ENCODE results near the gene PINLYP.

PINLYP gene

DNA sequence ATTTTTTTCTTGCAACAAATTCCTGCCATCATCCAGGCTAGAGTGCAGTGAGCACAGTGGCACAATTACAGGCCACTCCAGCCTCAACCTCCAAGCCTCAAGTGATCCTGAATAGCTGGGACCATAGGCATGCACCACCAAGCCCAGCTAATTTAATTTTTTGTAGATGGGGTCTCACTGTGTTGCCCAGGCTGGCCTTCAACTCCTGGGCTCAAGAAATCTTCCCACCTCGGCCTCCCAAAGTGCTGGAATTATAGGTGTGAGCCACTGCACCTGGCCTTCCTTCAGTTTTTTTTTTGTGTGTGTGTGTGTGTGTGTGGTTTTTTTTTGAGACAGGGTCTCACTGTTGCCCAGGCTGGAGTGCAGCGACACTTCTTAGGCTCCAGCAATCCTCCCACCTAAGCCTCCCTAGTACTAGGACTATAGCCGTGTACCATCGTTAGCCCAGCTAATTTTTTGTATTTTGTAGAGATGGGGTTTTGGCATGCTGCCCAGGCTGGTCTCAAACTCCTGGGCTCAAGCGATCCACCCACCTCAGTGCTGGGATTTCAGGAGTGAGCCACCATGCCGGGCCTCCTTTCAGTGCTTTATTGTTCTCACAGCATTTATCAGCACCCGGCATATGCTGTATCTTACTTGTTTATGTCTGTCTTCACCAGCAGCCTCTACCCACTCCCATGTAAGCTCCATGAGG lies 30.4 kb downstream of the PINLYP start:
- no peak overlapping the region for H3K4me3 ChIP-seq (ENCODE audit: low read depth, low read length)
- TF ChIP-seq, protein P1, sequence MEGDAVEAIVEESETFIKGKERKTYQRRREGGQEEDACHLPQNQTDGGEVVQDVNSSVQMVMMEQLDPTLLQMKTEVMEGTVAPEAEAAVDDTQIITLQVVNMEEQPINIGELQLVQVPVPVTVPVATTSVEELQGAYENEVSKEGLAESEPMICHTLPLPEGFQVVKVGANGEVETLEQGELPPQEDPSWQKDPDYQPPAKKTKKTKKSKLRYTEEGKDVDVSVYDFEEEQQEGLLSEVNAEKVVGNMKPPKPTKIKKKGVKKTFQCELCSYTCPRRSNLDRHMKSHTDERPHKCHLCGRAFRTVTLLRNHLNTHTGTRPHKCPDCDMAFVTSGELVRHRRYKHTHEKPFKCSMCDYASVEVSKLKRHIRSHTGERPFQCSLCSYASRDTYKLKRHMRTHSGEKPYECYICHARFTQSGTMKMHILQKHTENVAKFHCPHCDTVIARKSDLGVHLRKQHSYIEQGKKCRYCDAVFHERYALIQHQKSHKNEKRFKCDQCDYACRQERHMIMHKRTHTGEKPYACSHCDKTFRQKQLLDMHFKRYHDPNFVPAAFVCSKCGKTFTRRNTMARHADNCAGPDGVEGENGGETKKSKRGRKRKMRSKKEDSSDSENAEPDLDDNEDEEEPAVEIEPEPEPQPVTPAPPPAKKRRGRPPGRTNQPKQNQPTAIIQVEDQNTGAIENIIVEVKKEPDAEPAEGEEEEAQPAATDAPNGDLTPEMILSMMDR (IDR thresholded peaks at IDR 0.05; ENCODE audit: low read depth, low read length) = no peak
- no peak for TF ChIP-seq MYC (IDR thresholded peaks at IDR 0.05; ENCODE audit: low read depth, low read length)
- no peak for TF ChIP-seq POLR2A (IDR thresholded peaks at IDR 0.05; ENCODE audit: extremely low read depth, insufficient read length)
- no peak for TF ChIP-seq MAX (IDR thresholded peaks at IDR 0.05; ENCODE audit: low read depth, low read length)
- no peak for DNase-seq (ENCODE audit: low read depth)

DNA sequence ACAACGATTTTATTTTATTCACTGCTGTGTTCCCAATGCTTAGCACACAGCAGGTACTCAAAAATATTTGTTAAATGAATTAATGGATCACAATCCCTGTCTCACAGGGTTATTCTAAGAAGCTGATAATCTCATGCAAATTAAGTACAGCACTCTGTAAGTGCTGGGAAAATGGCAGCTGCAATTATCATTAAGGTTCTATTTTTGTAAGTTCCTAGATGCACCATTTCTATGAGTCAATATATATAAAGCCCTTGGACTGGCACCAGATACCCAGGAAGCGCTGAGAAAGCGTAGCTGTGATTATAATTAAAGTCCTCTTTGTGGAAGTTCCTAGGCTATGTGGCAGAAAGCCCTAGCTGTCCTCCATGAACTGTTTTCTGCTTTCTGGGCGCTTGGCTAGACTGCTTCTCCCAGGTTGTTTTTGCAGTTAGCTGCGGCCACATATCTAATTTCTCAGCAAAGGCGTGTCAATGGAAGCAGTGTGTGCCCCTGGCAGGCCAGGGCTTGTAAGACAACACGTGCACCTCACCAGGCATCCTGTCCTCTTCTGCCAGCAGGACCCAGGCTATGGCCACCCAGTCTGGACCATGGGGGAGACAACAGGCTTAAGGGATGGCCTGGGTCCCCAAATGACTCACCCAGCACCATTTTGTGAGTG lies 31.1 kb downstream of the PINLYP start:
- no peak for DNase-seq (ENCODE audit: low read depth)
- H3K4me3 ChIP-seq (ENCODE audit: low read depth, low read length) = no peak overlapping the region
- no peak for TF ChIP-seq MAX (IDR thresholded peaks at IDR 0.05; ENCODE audit: low read depth, low read length)

DNA sequence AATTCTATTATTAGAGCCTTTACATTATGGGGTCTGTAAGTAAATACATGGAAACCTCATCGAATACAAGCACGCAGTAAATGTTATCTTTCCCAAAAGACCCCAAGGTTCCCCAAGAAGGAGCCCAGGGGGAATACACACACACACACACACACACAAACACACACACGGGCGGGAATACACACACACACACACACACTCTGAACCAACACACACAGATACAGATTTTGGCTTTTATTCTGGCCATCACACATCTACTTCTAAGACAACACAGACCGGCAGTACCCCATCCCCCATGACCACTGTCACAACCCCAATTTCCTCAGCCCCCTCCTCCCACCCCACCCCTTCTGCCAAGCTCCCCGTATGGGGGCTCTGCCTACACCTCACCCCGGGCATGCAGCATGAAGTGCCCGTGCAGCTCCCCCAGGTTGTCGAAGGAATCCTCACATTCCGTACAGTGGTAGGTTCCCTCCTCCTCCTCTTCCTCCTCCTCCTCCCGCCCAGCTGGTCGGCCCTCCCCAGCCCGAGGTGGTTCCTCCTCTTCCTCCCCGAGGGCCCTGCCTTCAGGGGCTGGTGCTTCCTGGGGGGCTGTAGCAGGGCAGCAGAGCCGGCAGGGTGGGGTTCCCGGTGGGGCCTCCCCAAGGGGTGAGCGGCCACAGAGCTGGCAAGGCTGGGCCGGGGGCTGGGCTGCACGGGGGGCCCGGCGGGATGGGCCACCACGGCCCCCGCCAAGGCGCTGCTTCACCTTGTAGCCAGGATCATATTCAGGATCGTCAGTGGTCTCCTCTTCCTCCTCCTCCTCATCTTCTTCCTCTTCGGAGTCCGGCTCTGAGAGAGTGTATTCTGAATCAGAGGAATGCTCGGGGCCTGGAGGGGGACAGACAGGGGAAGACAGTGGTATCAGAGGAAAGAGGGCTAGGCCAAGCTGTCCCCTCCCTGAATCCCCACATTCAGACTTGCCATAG lies 31.9 kb downstream of the PINLYP start:
- TF ChIP-seq, protein P1 (IDR thresholded peaks at IDR 0.05; ENCODE audit: low read depth, low read length) = no peak
- TF ChIP-seq MAX (IDR thresholded peaks at IDR 0.05; ENCODE audit: low read depth, low read length) (no peak), MYC (IDR thresholded peaks at IDR 0.05; ENCODE audit: low read depth, low read length) (no peak), POLR2A (IDR thresholded peaks at IDR 0.05; ENCODE audit: extremely low read depth, insufficient read length) (no peak)
- H3K4me3 ChIP-seq (ENCODE audit: low read depth, low read length) = no peak overlapping the region
- no peak for DNase-seq (ENCODE audit: low read depth)

DNA sequence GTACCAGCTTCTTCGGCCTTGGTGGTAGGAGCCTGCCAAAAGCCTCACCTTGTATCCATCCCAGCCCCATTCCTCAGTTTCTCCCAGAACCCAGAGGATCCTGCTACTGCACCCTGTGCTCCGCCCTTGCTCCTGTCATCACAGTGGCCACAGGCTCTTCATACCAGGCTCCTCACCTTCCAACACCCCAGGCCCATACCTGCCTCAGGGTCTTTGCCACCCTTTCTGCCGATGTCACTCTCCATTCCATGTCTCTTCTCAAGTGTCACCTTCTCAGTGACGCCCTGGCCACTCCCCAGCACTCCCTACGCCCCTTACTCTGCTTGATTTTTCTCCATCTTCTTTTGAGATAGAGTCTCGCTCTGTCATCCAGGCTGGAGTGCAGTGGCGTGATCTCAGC lies 34.3 kb downstream of the PINLYP start:
- no peak for DNase-seq (ENCODE audit: low read depth)
- no peak for TF ChIP-seq MAX (IDR thresholded peaks at IDR 0.05; ENCODE audit: low read depth, low read length)
- no peak for TF ChIP-seq MYC (IDR thresholded peaks at IDR 0.05; ENCODE audit: low read depth, low read length)
- TF ChIP-seq, protein P1 (IDR thresholded peaks at IDR 0.05; ENCODE audit: low read depth, low read length) = no peak
- TF ChIP-seq POLR2A (IDR thresholded peaks at IDR 0.05; ENCODE audit: extremely low read depth, insufficient read length) = no peak

GRCh38 chr19:43610493-43610892 lies 34.9 kb downstream of the PINLYP start:
- DNase-seq (ENCODE audit: low read depth) = no peak
- no peak overlapping the region for H3K4me3 ChIP-seq (ENCODE audit: low read depth, low read length)
- no peak for TF ChIP-seq MYC (IDR thresholded peaks at IDR 0.05; ENCODE audit: low read depth, low read length)
- TF ChIP-seq, protein P1 (IDR thresholded peaks at IDR 0.05; ENCODE audit: low read depth, low read length) = no peak
- TF ChIP-seq POLR2A (IDR thresholded peaks at IDR 0.05; ENCODE audit: extremely low read depth, insufficient read length) = no peak
- TF ChIP-seq MAX (IDR thresholded peaks at IDR 0.05; ENCODE audit: low read depth, low read length) = no peak

More for the DNA sequence above, 34.3 kb downstream of the PINLYP start:
- H3K4me3 ChIP-seq (ENCODE audit: low read depth, low read length) = no peak overlapping the region
